DMS153 (cell line): ENCODE results near the gene ARAP2.
"Not testable (repeated sequence)": the region's sequence is repeated elsewhere in the genome, so short reads cannot be mapped to it uniquely, and the experiment has no call there.

Source experiments
- DNase-seq: peaks from one replicate; lab custom pipeline; 2025; lab: John Stamatoyannopoulos, UW

Gene ARAP2

DNA sequence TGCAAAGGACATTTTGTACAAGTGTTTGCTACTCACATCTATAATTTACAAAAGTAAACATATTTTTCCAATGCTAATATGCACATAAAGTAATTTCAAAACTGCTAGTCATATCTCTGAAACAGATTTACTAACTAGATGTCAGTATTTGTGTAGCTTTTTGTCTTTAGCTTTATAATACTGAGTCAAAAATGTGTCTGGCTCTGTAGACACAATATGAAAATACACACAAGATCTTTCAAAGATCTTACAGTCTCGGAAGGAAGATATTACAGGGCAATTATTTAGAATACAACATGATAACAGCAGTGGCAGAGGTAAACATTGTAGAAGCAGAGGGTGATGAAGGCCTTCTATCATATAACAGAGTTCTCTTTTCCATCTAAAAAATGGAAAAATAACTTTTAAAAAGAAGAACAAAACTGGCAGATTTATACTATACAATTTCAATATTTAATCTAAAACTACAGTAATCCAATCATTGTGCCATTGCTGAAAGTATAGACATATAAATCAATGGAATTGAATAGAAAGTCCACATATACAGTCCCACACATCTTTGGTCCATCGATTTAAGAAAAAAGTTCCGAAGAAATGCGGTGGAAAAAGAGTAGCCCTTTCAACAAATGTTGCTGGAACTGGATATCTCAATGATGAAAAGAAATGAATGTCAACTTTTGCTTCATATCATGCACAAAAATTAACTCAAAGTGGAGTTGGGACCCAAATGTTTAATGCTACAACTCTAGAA is 29.4 kb downstream of the ARAP2 start:
- DNase-seq = no peak

DNA sequence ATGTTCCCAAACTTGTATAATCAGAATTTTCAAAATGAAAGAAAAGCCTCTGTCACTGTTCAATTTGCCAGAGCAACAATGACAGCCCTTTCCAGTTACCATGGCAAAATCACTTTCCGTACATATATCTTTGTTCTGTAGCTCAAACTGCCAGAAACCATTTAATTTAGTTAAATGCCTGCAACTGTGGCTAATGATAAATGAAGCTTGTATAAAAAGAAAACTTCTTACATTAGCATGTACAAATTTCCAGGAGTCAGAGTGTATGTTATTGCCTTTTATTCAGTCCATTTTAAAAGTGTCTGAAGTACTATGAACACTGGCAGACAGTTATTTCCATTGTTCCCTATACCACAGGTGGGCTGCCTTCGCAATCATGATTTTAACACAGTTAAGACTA is 30.3 kb downstream of the ARAP2 start:
- no peak for DNase-seq

DNA sequence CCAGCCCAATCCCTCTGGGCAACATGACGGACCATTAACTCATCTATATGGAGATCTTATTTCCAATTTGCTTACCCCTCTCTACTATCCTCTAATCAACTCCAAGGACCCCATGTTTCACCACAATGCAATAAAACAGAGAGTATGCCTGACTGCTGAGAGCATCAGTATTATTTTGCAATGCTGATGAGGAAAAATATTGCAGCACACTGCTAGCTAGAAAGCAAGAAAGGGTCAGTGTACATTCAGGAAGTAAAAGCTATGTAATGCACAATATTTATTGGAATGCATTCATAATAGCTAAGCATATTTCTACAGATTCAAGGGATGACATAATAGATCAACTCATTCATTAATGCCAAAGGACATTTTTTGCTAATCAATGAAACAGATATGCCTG is 33.2 kb downstream of the ARAP2 start:
- DNase-seq = no peak

DNA sequence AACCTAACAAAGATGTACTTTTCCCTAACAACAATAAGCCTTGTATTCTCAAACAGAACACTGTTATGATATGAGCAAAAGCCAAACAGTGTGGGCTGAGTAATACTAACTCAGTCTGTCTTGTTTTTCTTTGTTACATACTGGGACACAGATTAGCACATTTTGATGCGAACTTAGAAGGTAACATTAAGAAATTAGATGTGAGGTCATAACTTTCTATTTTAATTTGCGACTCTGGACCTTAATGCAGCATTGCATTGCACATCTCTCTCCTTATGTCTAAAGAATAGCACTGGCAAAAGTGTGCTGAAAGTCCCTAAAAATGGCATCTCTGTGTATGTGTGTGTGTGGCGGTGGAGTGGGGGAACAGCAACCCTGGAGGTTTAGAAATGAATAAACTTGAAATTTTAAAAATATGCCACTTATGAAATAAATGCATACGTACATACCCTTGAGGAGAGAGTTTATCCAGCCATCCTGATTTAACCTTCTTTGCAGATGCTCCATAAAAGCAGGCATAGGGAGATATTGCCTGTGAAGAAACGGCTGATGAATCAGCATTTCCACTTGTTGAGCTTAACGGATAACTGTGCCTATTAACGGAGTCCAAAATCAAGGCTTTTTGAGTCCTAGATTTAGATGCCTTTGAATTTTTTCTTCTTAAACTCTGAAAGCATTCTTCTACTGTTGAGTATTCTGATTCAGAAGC is 34.2 kb downstream of the ARAP2 start:
- DNase-seq = no peak

DNA sequence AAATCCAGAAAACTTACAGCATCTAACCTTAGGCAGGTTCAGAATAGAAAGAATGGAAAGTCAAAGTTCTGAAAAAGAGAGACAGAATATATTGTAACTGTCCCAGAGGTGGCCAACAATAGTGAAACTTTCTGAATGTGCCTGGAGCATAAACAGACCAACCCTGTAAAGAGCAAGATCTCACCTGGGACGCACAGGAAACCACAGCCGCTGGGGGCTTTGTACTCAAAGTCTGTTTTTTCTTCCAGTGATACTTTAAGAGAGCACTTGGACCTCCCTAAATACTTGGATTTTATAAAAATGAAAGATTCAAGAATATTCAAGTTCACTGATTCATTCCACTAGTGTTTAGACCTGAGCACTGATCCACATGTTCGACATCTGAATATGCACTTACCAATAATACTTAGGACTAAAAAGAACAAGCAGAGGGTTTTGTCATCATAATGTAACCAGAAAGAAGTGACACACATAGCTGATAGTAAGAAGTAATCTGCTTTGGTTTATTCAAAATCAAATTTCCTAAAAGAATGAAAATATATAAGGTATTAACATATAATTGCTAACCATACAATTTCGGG is 35.3 kb downstream of the ARAP2 start:
- no peak for DNase-seq

DNA sequence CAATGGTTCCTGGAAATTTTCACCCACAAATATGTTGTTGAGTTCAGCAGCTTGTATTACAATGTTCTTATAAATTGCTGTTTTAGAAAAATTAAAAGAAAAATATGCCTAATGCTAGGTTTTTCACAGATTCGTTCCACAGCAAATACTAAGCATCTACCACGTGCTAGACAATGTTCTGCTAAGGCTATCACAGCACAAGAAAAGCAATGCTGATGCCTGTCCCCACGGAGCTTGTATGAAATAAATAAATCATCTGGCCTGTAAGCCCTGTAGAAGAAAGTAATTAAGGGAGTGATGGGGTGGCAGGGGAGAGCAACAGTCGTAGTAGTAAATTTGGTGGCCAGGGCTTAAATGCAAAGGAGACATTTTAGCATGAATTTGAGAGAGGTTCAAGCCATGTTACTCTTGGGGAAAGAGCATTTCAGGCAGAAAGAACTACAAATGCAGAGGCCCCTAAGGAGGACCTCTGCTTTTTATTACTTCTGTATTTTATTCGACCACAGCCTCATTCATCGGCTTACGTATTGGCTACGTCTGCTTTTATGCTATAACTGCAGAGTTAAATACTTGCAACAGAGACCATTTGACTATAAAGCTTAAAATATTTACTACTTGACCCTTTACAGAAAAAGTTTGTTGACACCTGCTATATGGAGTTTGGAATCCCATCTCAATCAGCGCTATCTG is 36.3 kb downstream of the ARAP2 start:
- DNase-seq = no peak

DNA sequence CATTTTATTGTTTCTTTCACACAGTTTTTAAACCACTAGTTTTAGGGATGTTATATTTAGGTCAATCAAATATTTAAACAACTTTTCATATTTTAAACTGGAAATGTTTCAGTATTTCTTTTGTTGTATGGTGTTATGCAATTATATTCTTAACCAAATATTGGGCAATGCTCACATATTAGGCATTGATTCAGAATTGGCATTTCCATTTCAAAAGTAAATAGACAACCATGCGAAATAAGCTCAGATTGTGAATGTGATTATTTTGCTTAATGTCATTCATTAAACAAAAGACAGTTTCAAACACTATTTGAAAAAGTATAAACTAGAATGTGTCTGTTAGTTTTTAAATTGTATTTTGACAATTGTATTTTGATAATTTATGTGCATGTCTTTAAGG is 36.9 kb downstream of the ARAP2 start:
- DNase-seq = no peak

DNA sequence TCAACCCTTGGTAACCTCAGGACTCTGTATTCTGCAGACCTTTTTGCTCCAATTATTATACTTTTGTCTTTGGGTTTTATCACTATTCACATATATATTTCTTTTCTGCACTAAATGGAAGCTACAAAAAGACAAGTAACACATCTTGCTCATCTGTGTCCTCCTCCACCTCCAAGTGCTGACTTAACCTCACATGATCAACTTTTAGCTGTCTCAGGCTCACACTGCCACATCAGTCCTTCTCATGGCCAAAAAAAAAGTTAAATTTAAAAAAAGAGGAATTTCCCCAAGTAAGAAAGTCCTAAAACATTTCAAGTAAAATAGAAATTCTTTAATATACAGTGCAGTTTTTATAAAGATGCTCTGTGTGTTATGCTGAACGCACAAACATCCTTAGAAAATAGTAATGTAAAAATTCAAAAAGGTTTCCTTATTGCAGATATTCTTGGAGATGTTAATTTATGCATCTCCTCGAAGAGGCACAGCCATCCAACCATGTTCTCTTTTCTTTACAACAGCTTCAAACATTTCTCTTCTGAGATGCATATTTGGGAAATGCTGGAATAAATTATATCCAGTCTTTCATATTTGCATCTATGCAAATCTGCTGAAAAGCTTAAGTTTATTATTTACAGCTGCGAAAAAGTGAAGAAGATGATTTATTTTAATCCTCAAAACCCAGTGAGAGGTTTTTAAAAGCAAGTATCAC is 37.6 kb downstream of the ARAP2 start:
- DNase-seq = no peak

DNA sequence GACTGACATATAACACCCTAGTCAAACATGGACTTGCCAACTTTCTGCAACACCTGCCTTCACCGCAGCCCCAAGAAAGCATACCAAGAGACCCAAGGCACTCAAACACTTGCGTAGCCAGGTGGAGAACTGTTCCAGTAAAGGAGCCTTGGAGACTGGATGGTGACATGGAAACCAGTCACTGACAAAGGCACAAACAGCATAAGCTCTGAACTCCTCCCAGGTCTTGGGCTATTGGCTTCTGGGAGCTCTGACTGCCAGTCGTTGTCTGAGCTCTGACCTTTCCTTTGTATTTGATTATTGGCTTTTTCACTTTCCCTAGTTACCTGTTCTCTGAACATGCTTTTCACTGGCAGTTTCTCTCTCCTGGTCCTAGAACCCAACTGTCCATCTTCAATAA is 38.3 kb downstream of the ARAP2 start:
- DNase-seq = no peak

DNA sequence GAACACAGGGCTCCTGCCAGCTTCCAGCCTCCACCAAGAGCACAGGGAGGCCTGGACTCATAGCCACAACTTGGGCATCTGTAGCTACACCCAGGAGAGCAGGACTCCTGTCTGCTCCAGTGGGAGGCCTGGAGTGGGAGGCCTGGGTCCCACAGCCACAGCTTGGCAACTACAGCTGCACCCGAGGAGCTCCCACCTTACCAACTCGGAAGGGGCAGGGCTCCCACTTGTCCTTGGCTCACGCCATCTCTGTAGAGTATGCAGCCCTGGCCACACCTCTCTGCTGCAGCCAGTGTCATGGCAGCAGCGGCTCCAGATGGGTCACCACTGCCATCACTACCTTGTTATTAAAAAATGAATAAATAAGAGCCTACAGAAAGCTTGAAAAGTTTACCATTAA is 45.5 kb downstream of the ARAP2 start:
- DNase-seq = no peak

DNA sequence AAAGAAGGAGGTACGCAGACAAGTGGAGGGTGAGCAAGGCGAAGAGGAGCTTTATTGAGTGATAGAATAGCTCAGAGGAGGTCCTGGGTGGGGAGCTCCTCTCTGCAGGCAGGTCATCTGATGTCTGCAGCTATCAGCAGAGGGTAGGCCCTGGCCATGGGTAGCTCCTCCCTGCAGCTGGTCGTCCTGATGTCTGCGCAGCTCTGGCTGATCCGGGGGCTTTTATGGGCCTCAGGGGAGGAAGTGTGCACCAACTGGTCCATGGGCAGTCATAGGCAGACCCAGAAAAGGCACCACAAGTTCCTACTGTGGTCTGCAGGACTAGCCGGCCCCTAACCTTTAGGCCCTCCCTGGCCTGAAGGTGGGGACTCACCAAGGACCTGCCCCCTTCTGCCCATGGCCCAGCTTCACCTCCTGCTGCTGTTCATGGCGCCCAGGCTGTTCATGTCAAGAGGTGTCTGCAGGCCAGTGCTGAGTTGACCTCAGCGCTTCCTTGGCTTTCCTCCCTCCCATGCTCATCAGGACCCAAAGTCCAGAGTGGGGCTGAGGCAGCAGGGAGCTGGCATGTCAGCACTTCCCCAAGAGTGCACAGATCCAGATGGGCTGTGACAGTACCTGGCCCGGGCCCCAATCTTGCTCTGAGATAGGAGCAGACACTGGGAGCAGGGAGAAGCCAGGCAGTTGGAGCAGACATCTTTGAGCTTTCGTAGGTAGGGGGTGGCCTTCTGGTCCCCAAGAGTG is 46.1 kb downstream of the ARAP2 start:
- no peak for DNase-seq

DNA sequence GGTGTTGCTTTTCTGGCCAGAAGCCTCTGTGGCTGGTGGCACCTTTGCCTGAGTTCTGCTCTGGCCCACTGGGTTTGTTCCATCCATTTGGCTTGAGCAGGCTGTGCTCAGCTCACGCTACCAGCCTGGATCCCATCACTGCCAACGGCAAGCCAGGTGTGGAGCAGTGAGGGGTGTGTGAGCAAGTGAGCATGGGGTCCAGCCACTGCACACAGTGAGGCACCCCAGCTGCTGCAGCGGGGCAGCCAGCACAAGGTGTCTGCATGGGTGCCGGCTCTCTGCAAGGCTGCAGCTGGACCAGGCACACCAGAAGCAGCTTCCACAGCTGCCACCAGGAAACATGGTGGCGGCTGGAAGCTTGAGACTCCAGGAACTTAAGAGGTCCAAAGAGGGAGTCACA is 46.8 kb downstream of the ARAP2 start:
- DNase-seq = no peak

DNA sequence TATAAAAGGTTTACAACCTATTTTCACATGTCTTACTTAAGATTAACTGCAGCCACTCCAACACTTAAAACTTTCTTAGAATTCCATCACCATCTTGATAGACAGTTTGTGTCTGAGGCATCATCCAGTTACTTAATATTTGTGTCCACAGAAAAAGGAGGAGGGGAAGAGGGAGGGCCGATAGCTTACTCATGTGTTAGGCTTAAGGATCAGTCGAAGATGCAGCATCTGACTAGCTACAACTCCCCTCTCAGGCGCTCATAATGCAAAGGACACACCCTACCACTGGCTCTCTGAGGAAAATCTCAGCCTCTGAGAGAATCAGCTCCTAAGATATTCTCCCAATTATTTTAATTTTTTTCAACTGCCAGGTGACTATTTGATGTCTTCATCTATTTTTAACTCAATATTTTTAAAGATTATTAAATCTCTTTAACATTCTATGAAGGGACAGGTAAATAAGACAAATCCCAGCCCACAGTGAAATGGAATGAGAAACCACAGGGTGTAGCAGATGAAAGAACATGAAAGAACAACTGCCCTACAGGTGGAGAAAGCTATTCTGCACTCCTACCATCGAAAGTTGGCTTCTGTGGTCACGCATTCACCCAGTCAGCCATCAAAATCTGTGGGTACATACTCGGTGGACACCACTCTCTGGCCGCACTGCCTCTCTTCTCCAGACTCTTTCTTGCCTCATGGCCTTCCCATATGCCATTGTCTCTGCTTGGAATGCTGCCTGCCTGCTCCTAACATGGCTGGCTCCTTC is 48.0 kb downstream of the ARAP2 start:
- no peak for DNase-seq

DNA sequence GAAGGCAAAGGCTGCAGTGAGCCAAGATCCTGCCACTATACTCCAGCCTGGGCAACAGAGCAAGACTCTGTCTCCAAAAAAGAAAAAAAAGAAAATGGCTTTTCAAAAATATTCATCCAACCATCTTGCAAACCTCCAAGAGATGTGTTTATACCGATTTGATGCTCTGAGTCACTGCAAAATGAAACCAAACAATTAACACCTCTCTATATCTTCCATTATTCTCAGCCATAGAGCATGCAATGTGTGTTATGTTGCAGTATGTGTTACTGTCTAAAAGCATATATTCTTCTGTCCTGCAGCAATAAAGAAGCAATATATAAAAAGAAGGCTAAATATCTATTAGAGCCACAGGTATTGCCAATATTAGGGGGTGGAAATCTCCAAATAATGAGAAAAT is 51.4 kb downstream of the ARAP2 start:
- DNase-seq = no peak

DNA sequence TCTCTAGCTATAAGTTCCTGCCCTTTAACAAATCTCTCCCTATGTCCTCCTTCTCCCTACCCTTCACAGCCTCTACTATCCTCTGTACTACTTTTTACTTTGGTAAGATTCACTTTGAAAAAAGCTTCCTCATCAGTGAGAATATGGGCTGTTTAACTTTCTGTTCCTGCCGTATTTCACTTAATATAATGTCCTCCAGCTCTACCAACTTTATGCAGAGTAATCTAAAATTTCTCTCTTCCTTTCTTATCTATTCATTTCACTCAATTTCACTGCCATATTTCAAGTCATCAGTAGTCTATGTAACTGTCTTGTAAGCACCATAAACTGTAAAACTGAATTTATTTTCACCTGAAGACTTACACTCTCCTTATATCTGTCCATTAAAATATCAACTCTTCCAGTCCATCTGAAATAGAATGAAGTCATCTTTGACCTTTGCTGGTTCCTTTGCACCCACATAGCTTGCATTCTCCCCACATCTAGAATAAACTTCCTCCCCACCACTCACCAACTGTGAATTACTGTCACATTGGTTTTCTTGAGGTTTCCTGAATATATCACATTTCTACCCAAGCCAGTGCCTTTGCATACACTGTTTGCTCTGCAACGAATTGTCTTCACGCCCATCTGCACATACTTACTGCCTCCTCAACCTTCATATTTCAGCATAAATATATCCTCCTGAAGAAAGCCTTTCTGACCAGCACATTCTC is 54.6 kb downstream of the ARAP2 start:
- DNase-seq = no peak

DNA sequence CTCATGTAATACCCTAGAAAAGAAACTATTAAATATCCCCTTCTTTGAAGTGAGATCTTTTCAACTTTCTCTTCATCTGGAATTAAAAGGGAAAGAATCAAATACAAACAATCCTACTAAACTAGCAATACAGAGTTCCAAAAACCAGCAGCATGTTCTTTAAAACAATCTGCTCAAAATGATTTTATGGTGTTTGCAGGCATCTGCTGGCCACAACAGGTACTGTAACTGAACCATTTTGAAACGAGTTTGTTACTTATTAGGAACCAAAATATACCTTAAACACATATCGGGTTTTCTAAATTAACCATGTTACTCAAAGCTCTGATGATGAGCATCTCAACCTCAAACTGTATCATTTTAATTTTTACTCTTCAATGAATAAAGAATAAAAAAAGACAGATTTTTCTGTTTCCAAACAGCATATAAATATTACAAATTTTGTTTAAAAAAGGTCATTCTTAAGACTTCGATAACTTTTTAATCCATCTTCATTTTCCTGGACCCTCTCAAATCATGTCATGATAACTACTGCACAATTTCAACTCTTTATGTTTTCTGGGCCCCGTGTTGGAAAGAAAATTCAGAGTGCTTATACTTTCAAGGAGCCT is 56.5 kb downstream of the ARAP2 start:
- peak; percentile 2 for DNase-seq

DNA sequence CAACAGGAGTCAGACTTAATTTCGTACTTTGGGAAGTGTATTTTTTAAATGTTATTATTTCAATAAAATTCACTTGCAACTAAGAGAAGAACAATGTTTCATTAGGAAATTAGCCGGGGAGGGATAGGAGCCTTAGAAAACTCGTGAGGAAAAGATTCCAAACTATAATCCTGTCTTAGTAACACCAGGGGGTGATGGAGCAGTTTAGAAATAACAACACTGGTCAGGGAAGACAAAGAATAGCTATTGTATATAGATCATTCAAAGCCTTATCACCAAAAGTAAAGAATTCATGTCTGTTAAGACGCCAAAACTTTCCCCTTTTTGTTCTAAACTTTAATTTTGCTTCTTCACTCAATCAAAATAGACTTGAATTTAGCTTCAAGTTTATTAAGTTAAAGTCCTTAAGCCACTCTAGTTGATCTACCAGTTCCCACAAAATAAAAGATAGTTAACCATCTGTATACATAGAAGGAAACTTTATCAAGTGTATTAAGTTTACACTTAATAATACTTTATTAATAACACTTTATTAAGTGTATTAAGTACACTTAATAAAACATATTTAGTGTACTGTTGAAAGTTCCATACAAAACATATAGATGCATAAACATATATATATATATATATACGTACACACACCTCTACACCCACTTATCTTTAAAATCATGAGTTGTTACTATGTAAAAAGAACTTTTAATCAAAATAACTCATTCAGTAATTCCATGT is 60.5 kb downstream of the ARAP2 start:
- no peak for DNase-seq

DNA sequence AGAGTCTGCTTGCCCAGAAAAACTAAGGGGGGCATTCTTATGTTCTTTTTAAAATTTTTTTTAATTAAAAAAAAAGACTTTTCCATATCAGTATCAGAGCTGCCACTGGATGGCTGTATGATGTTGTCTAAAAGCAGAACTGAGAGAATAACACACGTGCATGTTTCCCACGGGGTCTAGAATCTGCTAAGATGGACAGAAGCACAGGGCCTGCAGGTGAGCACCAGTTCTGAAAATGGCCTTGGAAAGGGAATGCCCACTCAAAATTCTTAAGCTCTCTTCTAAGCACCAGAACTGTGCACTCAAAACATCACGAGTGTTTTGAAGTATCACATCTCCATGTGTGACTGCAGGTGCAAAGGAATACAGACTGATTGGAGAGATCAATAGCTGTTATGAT is 61.1 kb downstream of the ARAP2 start:
- DNase-seq = no peak

DNA sequence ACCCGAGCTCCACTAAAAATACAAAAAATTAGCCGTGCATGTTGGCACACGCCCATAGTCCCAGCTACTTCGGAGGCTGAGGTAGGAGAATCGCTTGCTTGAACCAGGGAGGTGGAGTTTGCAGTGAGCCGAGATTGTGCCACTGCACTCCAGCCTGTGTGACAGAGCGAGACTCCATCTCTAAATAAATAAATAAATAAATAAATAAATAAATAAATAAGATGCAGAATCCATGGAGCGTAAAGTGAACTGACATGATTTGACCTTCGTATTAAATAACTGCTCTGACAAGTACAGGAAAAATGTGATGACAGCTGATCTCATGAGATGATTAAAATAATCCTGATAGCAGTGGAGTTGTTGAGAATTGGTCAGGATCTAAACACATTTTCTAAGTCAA is 62.0 kb downstream of the ARAP2 start:
- DNase-seq = not testable (repeated sequence)
